HG02943 (cell line): ENCODE results near the gene GPR153.
"Not testable (repeated sequence)": the region's sequence is repeated elsewhere in the genome, so short reads cannot be mapped to it uniquely, and the experiment has no call there.

ENCODE experiments used
- ATAC-seq: cut with Tn5 transposase; IDR thresholded peaks from one replicate; pipeline ENCODE4 v1.9.1; 2021; ENCODE audit warnings: mild to moderate bottlenecking, low read depth, moderate library complexity; ENCODE audit not compliant: unreplicated experiment

The GPR153 gene

GRCh38 chr1:6260961-6261614 is at the start of gene GPR153:
Gene GPR153, minus strand, starts transcription at chr1:6261098. Its CDS starts 6,193 bp downstream, at chr1:6254905.
- no peak for ATAC-seq

- no peak for ATAC-seq
Measured at GRCh38 chr1:6310116-6310848, 49.4 kb upstream of the GPR153 start.

GRCh38 chr1:6309564-6309963 is 48.7 kb upstream of the GPR153 start:
- ATAC-seq, result no peak

GRCh38 chr1:6308449-6308848 is 47.6 kb upstream of the GPR153 start:
- no peak for ATAC-seq

- not testable (repeated sequence) for ATAC-seq
Measured at GRCh38 chr1:6307682-6308081, 46.8 kb upstream of the GPR153 start.

GRCh38 chr1:6307099-6307498 is 46.2 kb upstream of the GPR153 start:
- ATAC-seq, result no peak

GRCh38 chr1:6303397-6304012 is 42.6 kb upstream of the GPR153 start:
- ATAC-seq, result no peak

- ATAC-seq, result no peak
Measured at GRCh38 chr1:6302568-6302967, 41.7 kb upstream of the GPR153 start.

GRCh38 chr1:6301526-6301925 is 40.6 kb upstream of the GPR153 start:
- no peak for ATAC-seq

- no peak for ATAC-seq
Measured at GRCh38 chr1:6300342-6301048, 39.6 kb upstream of the GPR153 start.

GRCh38 chr1:6299557-6300165 is 38.8 kb upstream of the GPR153 start:
- ATAC-seq, result no peak

- ATAC-seq, result no peak
Measured at GRCh38 chr1:6298940-6299465, 38.1 kb upstream of the GPR153 start.

- ATAC-seq, result no peak
Measured at GRCh38 chr1:6298530-6298929, 37.6 kb upstream of the GPR153 start.

- ATAC-seq, result no peak
Measured at GRCh38 chr1:6295910-6296309, 35.0 kb upstream of the GPR153 start.

- ATAC-seq, result no peak
Measured at GRCh38 chr1:6294890-6295556, 34.1 kb upstream of the GPR153 start.

GRCh38 chr1:6294080-6294889 is 33.4 kb upstream of the GPR153 start:
- no peak for ATAC-seq

GRCh38 chr1:6292102-6292501 is 31.2 kb upstream of the GPR153 start:
- no peak for ATAC-seq

GRCh38 chr1:6288665-6289064 is 27.8 kb upstream of the GPR153 start:
- no peak for ATAC-seq

GRCh38 chr1:6288026-6288425 is 27.1 kb upstream of the GPR153 start:
- no peak for ATAC-seq
